Prostate gland (tissue), 2 donors: Measurements from ENCODE around the gene ANO2. TPM values are rescaled to one million over a fixed set of nuclear protein-coding genes. Genes with fewer than 3 reads are reported as not detected.

Experiments
- DNase-seq: peaks from one replicate; pipeline ENCODE4 v3.0.0-alpha.2; 2019; ENCODE audit warnings: low spot score
- H3K27ac ChIP-seq, 2 donors: fragments of 200-600 bp; sonication (generic); 2 replicates each; pipeline ENCODE4 v1.5.1; 2017 to 2019
- H3K27me3 ChIP-seq: fragments of 200-600 bp; sonication (generic); replicated peaks from 2 replicates; pipeline ENCODE4 v1.5.1; 2019; ENCODE audit not compliant: insufficient read depth
- H3K36me3 ChIP-seq, 2 donors: fragments of 200-600 bp; sonication (generic); 1 replicate in 1 of 2; 2 replicates in 1 of 2; pipeline versions ENCODE4 v1.5.1 to v1.8.1; 2017 to 2019
- H3K4me1 ChIP-seq: fragments of 200-600 bp; sonication (generic); replicated peaks from 2 replicates; pipeline ENCODE4 v1.5.1; 2019
- H3K4me3 ChIP-seq, 2 donors: fragments of 200-600 bp; sonication (generic); 2 replicates each; pipeline ENCODE4 v1.5.1; 2017 to 2019
- H3K9me3 ChIP-seq: fragments of 200-600 bp; sonication (generic); 2 replicates; pipeline ENCODE4 v1.5.1; 2017
- CTCF ChIP-seq, 4 experiments: fragments of 200-600 bp in 2 of 4; fragments of 450-650 bp in 2 of 4; sonication (generic) in 2 of 4; IDR thresholded peaks; 1 replicate in 3 of 4; 2 replicates in 1 of 4; pipeline ENCODE4 v1.5.1; 2016 to 2019; ENCODE audit warnings: antibody characterized with exemption in 4 of 4, mild to moderate bottlenecking in 2 of 4, moderate library complexity in 2 of 4
- POLR2A ChIP-seq: fragments of 450-650 bp; IDR thresholded peaks from one replicate; pipeline ENCODE4 v1.6.1; 2016; ENCODE audit warnings: antibody characterized with exemption, mild to moderate bottlenecking
- POLR2AphosphoS5 ChIP-seq: sonication (generic); formaldehyde crosslinking; IDR thresholded peaks from one replicate; pipeline ENCODE4 v1.6.1; 2017; ENCODE audit warnings: antibody characterized with exemption
- WGBS: methylation state at CpG from one replicate; pipeline ENCODE4 v1.1.5; 2018; 5-methylcytosine and 5-hydroxymethylcytosine counted together
- intact Hi-C: fragments of 100-400 bp; cut with DNase I; formaldehyde crosslinking; loops from one replicate; pipeline ENCODE4 v1.14.2; 2022
- total RNA-seq, 2 donors: library from RNA; depleted of rRNA; stranded (reverse); fragments of >200 nt; gene quantifications; one replicate each; pipeline ENCODE4 v1.1.0, GENCODE V29; 2016

ANO2 gene
- total RNA-seq, 2 donors from 2014 or later: 0.64 to 7.0 TPM

DNA sequence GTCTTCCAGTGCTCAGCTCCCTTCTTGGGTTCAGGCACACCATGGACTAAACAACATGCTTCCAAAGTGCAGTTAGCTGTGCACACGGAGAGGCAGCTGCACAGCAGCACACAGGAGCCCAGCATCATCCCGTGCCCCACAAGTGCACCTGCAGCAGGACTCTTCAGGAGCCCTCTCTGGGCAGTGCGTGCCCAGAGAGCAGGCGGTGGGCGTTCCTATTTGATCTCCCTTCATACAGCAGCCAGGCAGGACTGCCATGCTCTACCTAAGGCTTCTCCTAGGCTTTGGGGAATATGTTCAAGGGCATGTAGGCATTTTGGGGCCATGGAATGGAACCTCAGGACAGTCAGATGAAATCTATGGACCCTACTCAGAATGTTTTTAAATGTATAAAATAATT lies 35.5 kb downstream of the ANO2 start:
- Histone ChIP-seq H3K27ac (no peak overlapping the region), H3K9me3 (no peaks in the 10 kb centered on the region), H3K4me1 (no peaks in the 10 kb centered on the region), H3K4me3 (no peak overlapping the region), H3K27me3 (no peaks in the 10 kb centered on the region), H3K36me3 (no peaks in the 10 kb centered on the region)
- DNase-seq: no peak
- TF ChIP-seq POLR2AphosphoS5 (no peak), POLR2A (no peak), CTCF (IDR thresholded peaks at IDR 0.05) (no peak)
- intact Hi-C loops: no loop called here
- 79% methylated on average over 5 of the region's 5 CpGs for WGBS

- Histone ChIP-seq H3K36me3 (no peaks in the 10 kb centered on the region), H3K4me3 (no peak overlapping the region), H3K27me3 (no peaks in the 10 kb centered on the region), H3K27ac (no peak overlapping the region), H3K4me1 (no peaks in the 10 kb centered on the region), H3K9me3 (no peaks in the 10 kb centered on the region)
- intact Hi-C loops: no loop called here
- TF ChIP-seq POLR2AphosphoS5: no peak
- TF ChIP-seq CTCF (IDR thresholded peaks at IDR 0.05): no peak
- DNase-seq: no peak
- WGBS: 94% methylated on average over 7 of the region's 7 CpGs
Observed at GRCh38 chr12:5908251-5908650, 36.8 kb downstream of the ANO2 start.

DNA sequence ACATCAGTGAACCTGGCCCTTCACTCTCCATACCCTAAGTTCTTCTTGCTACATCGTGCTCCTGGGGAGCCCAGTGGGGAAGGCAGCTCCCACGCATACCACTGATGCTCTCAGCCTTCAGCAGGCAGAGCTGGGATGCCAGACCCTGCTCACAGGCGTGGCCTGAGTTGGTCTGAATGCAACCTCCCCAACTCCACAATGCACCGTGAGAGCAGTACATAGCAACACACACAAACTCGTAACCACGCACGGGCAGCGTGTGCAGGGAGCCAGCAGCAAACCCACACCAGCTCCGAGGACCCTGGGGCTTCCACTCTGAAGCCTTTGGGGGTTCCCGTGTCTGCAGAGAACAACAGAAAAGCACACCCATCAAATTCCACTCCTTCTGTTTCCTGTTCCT lies 37.3 kb downstream of the ANO2 start:
- H3K4me1 ChIP-seq: no peaks in the 10 kb centered on the region
- no peaks in the 10 kb centered on the region for H3K36me3 ChIP-seq
- intact Hi-C loops: no loop called here
- no peak for TF ChIP-seq POLR2A
- no peak for TF ChIP-seq CTCF (IDR thresholded peaks at IDR 0.05)
- no peak for TF ChIP-seq POLR2AphosphoS5
- H3K27ac ChIP-seq: no peak overlapping the region
- no peak for DNase-seq
- WGBS: 84% methylated on average over 10 of the region's 10 CpGs
- no peaks in the 10 kb centered on the region for H3K27me3 ChIP-seq
- no peak overlapping the region for H3K4me3 ChIP-seq
- no peaks in the 10 kb centered on the region for H3K9me3 ChIP-seq

DNA sequence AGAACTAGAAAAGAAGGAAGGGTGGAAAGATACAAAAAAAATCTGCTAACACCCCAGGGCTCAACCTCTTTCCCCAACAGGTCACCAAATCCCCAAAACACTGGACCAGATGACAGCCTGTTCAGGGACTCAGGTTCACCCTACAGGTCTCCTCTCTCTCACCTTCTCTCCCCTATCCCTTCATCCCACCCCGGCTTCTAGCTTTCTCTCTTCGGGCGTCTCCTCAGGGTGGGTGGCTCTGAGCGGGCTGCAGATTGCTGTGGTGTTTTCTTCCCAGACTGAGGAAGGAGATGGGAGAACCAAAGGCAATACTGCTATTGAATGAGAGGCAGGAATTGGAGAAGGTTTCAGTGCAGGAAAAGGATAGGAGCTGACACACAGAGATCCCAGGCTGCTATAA lies 39.3 kb downstream of the ANO2 start:
- intact Hi-C loops: no loop called here
- no peaks in the 10 kb centered on the region for H3K4me1 ChIP-seq

More for the DNA sequence above, 39.3 kb downstream of the ANO2 start:
- Histone ChIP-seq H3K36me3 (no peaks in the 10 kb centered on the region), H3K27me3 (no peaks in the 10 kb centered on the region), H3K27ac (no peak overlapping the region), H3K9me3 (no peaks in the 10 kb centered on the region), H3K4me3 (no peak overlapping the region)
- TF ChIP-seq POLR2AphosphoS5: no peak
- TF ChIP-seq POLR2A: no peak
- TF ChIP-seq CTCF (IDR thresholded peaks at IDR 0.05): no peak
- DNase-seq: no peak
- 86% methylated on average over 4 of the region's 4 CpGs for WGBS
